HCT116 (cell line): ENCODE results near the gene DNM3.

ENCODE experiments used
- CEBPB ChIP-seq: IDR thresholded peaks from 2 replicates; pipeline ENCODE4 v1.6.1; 2012; ENCODE audit warnings: low read depth
- ELF1 ChIP-seq: IDR thresholded peaks from 2 replicates; pipeline ENCODE4 v1.6.1; 2012; ENCODE audit warnings: low read depth, borderline replicate concordance
- EZH2 ChIP-seq: fragments of 200-600 bp; sonication (generic); IDR thresholded peaks from 2 replicates; pipeline ENCODE4 v1.6.1; 2017; ENCODE audit warnings: antibody characterized with exemption, mixed run types
- POLR2A ChIP-seq: IDR thresholded peaks from 2 replicates; pipeline ENCODE4 v1.7.0; 2011; ENCODE audit warnings: borderline replicate concordance; ENCODE audit not compliant: insufficient read depth, insufficient read length; ENCODE audit errors: extremely low read depth
- POLR2AphosphoS5 ChIP-seq: IDR thresholded peaks from 2 replicates; pipeline ENCODE4 v1.6.1; 2011; ENCODE audit warnings: mild to moderate bottlenecking, low read depth, low read length, moderate library complexity
- YY1 ChIP-seq: IDR thresholded peaks from 2 replicates; pipeline ENCODE4 v1.6.1; 2011; ENCODE audit warnings: low read length, low read depth, moderate library complexity, mild to moderate bottlenecking; ENCODE audit not compliant: insufficient replicate concordance; ENCODE audit errors: extremely low read depth
- ZFX ChIP-seq: fragments of 450-650 bp; IDR thresholded peaks from 2 replicates; pipeline ENCODE4 v1.6.1; 2017
- TF ChIP-seq, protein P1 (sequence below), 3 experiments: fragments of 200-600 bp in 1 of 3; sonication (generic) in 1 of 3; IDR thresholded peaks in 2 of 3; conservative IDR thresholded peaks in 1 of 3; 2 replicates each; pipeline ENCODE4 v1.5.1; 2012 to 2017; ENCODE audit warnings: low read depth in 2 of 3, low read length in 2 of 3, antibody characterized with exemption in 1 of 3, borderline replicate concordance in 1 of 3, control low read depth in 1 of 3, mild to moderate bottlenecking in 1 of 3, mixed read lengths in 1 of 3, mixed run types in 1 of 3, moderate library complexity in 1 of 3; ENCODE audit not compliant: insufficient read depth in 1 of 3
- TF ChIP-seq, protein P2 (sequence below): IDR thresholded peaks from 2 replicates; pipeline ENCODE4 v1.6.1; 2012

DNA sequence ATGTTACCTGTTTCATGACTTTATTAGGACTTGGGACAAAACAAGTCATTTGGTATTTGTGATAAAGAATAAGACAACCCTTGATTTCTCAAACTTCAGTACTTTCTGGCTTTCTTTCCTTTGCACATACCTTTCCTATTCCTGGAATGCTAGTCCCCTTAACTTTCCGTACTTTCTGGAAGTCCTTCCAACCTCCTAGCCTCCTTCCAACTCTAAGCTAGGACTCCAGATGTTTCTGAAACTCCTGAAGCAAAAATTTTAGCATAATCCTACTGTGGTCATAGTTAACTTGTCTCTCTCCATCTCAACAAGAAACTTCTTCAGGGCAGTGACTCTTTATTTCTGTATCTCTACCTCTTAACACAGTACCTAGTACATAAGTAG is 559.4 kb downstream of the DNM3 start:
- TF ChIP-seq POLR2AphosphoS5 (no peak), POLR2A (no peak), ELF1 (no peak), ZFX (no peak), EZH2 (no peak), CEBPB (no peak), YY1 (no peak)
- TF ChIP-seq, protein P1, sequence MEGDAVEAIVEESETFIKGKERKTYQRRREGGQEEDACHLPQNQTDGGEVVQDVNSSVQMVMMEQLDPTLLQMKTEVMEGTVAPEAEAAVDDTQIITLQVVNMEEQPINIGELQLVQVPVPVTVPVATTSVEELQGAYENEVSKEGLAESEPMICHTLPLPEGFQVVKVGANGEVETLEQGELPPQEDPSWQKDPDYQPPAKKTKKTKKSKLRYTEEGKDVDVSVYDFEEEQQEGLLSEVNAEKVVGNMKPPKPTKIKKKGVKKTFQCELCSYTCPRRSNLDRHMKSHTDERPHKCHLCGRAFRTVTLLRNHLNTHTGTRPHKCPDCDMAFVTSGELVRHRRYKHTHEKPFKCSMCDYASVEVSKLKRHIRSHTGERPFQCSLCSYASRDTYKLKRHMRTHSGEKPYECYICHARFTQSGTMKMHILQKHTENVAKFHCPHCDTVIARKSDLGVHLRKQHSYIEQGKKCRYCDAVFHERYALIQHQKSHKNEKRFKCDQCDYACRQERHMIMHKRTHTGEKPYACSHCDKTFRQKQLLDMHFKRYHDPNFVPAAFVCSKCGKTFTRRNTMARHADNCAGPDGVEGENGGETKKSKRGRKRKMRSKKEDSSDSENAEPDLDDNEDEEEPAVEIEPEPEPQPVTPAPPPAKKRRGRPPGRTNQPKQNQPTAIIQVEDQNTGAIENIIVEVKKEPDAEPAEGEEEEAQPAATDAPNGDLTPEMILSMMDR (IDR thresholded peaks at IDR 0.05 in 2 of 3, conservative IDR thresholded peaks at IDR 0.05 in 1 of 3; ENCODE audit: borderline replicate concordance in 1 of 3, insufficient read depth in 1 of 3, low read depth in 2 of 3, low read length in 2 of 3) = no peak
- TF ChIP-seq, protein P2, sequence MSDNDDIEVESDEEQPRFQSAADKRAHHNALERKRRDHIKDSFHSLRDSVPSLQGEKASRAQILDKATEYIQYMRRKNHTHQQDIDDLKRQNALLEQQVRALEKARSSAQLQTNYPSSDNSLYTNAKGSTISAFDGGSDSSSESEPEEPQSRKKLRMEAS = no peak
